Activated T-cell treated with anti-CD3 and anti-CD28 coated beads, Interleukin-2, amount 50 U/mL, for 72 hours (primary cell): ENCODE measurements around the gene FAM110D. TPM values are rescaled to one million over a fixed set of nuclear protein-coding genes. Genes with fewer than 3 reads are reported as not detected.

Experiments used
- ATAC-seq, 2 donors: fragments of 150-1000 bp; cut with Tn5 transposase; replicated peaks in 1 of 2; 2 replicates each; pipeline ENCODE4 v1.10.0; 2021; ENCODE audit warnings: moderate library complexity in 2 of 2, mild to moderate bottlenecking in 1 of 2
- DNase-seq, 2 donors: peaks; one replicate each; pipeline ENCODE4 v3.0.0; 2021 to 2022; ENCODE audit warnings: mixed read lengths in 1 of 2
- H3K27ac Mint-ChIP-seq: one replicate; pipeline ENCODE4 v1.8.0; 2022; ENCODE audit warnings: mild to moderate bottlenecking, moderate library complexity, mixed read lengths
- H3K27me3 Mint-ChIP-seq: one replicate; pipeline ENCODE4 v1.8.0; 2022; ENCODE audit warnings: low read depth, mixed read lengths
- H3K36me3 Mint-ChIP-seq, 2 donors: one replicate each; pipeline ENCODE4 v1.8.0; 2022; ENCODE audit warnings: mixed read lengths in 2 of 2, mild to moderate bottlenecking in 1 of 2; ENCODE audit not compliant: insufficient read depth in 2 of 2
- H3K4me1 Mint-ChIP-seq: one replicate; pipeline ENCODE4 v1.8.0; 2022; ENCODE audit warnings: low read depth, mixed read lengths
- H3K4me3 Mint-ChIP-seq, 2 donors: one replicate each; pipeline ENCODE4 v1.8.0; 2022; ENCODE audit warnings: mild to moderate bottlenecking in 2 of 2, mixed read lengths in 2 of 2, moderate library complexity in 2 of 2
- H3K9me3 Mint-ChIP-seq, 2 donors: one replicate each; pipeline ENCODE4 v1.8.0; 2022; ENCODE audit warnings: mixed read lengths in 2 of 2
- total RNA-seq, 2 donors: library from RNA; stranded (reverse); gene quantifications; one replicate each; pipeline ENCODE4 v1.2.3, GENCODE V29; 2022

FAM110D gene
- total RNA-seq, 2 donors from 2014 or later: not detected

DNA sequence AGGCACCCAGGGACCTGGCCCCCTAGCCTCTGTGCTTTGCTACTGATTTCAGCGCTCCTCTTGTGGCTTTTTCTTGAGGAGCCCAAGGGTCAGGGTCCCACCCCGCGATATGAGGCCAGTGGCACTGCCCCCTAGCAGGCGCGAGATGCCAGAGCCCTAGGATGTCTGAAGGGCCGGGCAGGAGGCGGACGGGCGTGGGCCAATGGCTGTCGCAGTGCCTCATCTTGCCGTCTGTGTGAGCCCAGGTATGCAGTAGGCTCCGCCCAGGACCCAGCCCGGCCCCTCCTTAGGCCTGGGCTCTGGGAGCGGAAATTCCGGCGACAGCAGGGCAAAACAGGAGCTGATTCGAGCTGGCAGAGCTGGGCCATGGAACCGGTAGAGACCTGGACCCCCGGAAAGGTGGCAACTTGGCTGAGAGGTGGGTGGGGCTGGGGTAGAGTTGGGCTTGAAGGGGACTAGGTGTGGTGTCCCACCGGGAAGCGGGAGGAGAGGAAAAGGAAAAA is 18.4 kb downstream of the FAM110D start, which contains the start of gene CNKSR1:
CNKSR1 (plus strand) TSS at position 310 of the 503 bp plus-strand sequence; CDS start at position 367, 57 bp downstream.
- H3K9me3 Mint-ChIP-seq: no peaks in the 10 kb centered on the region
- no peaks in the 10 kb centered on the region for H3K36me3 Mint-ChIP-seq
- peaks cover 15% of the 10 kb centered on the region for H3K4me1 Mint-ChIP-seq
- DNase-seq (peak in 1 of 2 donors; percentile 27), ATAC-seq (peak in 1 of 2 donors; percentile 55)
- peak within 1 kb of the TSS in 1 of 2 donors; percentile 75 for H3K4me3 Mint-ChIP-seq
- no peaks in the 10 kb centered on the region for H3K27me3 Mint-ChIP-seq
- H3K27ac Mint-ChIP-seq: no peak within 1 kb of the TSS

- peaks cover 8% of the 10 kb centered on the region for H3K4me1 Mint-ChIP-seq
- no peaks in the 10 kb centered on the region for H3K9me3 Mint-ChIP-seq
- no peaks in the 10 kb centered on the region for H3K36me3 Mint-ChIP-seq
- no peak overlapping the region for H3K4me3 Mint-ChIP-seq
- H3K27me3 Mint-ChIP-seq: no peaks in the 10 kb centered on the region
- DNase-seq (no peak), ATAC-seq (no peak)
- no peak overlapping the region for H3K27ac Mint-ChIP-seq
Observed at GRCh38 chr1:26180010-26180506, 21.2 kb downstream of the FAM110D start.

DNA sequence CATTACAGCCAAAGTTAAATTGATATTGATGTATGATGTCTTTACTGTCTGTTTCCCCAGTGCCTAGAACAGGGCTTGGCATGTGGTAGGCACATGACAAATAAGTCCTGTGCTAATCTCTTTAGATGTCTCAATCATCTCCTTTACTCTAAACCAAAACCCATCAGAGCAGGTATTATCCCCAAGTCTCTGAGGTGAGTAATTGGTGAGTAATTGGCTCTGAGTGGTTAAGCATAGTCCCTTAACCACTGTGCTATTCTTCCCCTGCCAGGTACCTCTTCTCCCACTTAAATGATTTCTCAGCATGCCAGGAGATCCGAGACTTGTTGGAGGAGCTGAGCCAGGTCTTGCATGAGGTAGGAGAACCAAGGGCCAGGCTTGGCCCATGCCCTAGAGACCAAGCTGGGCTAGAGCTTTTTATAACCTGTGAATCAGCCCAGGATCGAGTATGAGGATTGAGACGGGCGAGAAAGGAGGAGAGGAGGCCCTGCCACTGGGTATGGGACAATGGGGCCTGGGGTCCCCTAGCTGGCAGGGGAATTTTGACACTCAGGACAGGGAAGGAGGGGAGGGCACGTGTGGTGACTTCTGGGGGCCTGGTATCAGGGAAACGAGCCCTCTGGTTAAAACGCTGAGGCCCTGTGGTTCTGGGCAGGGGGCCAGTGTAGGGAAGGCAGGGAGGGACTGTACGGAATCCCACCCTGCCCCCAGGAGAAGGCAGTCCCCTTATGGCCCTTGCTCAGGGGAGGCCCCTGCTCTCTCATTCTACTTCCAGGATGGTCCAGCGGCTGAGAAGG is 22.9 kb downstream of the FAM110D start:
- Mint-ChIP-seq H3K36me3 (no peaks in the 10 kb centered on the region), H3K4me1 (peaks cover 8% of the 10 kb centered on the region), H3K27ac (no peak overlapping the region), H3K27me3 (no peaks in the 10 kb centered on the region), H3K9me3 (no peaks in the 10 kb centered on the region), H3K4me3 (no peak overlapping the region)
- ATAC-seq (peak; percentile 91 to 93), DNase-seq (no peak)

DNA sequence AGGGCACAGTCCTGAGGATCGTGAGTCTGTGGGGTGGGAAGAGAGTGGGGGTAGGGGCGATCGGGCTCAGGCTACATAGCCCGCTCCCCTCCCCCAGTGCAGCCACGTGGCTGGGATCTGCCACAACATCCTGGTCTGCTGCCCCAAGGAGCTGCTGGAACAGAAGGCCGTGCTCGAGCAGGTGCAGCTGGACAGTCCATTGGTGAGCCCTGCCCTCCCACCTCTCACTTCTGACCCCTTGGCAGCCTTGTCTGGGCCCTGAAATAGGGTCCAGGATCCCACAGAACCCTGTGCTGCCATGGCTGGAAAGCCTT is 23.5 kb downstream of the FAM110D start:
- no peak overlapping the region for H3K4me3 Mint-ChIP-seq
- no peaks in the 10 kb centered on the region for H3K36me3 Mint-ChIP-seq
- no peak overlapping the region for H3K27ac Mint-ChIP-seq
- DNase-seq: no peak
- ATAC-seq: no peak
- peaks cover 8% of the 10 kb centered on the region for H3K4me1 Mint-ChIP-seq
- H3K27me3 Mint-ChIP-seq: no peaks in the 10 kb centered on the region
- no peaks in the 10 kb centered on the region for H3K9me3 Mint-ChIP-seq

DNA sequence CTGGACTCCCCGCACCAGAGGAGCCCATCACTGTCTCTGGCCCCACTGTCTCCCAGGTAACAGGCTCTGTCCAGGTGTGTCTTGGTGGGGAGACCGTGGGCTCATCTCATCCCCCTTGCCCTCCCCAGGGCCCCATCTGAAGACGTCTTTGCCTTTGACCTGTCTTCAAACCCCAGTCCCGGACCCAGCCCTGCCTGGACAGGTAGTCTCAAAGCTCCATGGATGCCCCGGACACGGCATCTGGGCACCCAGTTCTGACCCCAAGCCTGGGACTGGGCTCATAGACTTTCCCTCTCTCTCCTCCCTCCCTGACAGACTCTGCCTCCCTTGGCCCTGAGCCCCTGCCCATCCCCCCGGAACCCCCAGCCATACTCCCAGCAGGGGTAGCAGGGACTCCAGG is 25.2 kb downstream of the FAM110D start:
- H3K9me3 Mint-ChIP-seq: no peaks in the 10 kb centered on the region

GRCh38 chr1:26184883-26185282 is 26.0 kb downstream of the FAM110D start:
- H3K9me3 Mint-ChIP-seq: no peaks in the 10 kb centered on the region
- H3K4me3 Mint-ChIP-seq: no peak overlapping the region
- H3K27me3 Mint-ChIP-seq: no peaks in the 10 kb centered on the region
- ATAC-seq (no peak), DNase-seq (no peak)
- H3K4me1 Mint-ChIP-seq: peaks cover 8% of the 10 kb centered on the region
- no peaks in the 10 kb centered on the region for H3K36me3 Mint-ChIP-seq
- no peak overlapping the region for H3K27ac Mint-ChIP-seq

More for the DNA sequence above, 25.2 kb downstream of the FAM110D start:
- Mint-ChIP-seq H3K27me3 (no peaks in the 10 kb centered on the region), H3K27ac (no peak overlapping the region), H3K4me1 (peaks cover 8% of the 10 kb centered on the region), H3K4me3 (no peak overlapping the region), H3K36me3 (no peaks in the 10 kb centered on the region)
- DNase-seq (no peak), ATAC-seq (no peak)

DNA sequence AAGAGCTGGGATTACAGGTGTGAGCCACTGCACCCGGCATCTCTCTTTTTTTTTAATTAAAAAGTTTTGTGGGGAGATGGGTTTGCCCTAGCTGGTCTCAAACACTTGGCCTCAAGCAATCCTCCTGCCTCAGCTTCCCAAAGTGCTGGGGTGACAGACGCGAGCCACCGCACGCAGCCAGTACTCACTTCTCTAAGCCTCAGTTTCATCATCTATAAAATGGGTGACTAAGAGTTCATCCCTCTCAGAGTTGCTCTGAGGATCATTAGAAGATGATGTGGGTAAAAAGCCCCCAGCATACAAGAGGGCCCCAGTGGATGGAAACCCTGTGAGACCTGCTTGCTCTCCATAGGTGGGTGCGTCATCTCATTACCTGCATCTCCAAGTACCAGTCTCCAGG is 29.0 kb downstream of the FAM110D start:
- Mint-ChIP-seq H3K27me3 (no peaks in the 10 kb centered on the region), H3K4me1 (peaks cover 15% of the 10 kb centered on the region), H3K27ac (no peak overlapping the region), H3K9me3 (no peaks in the 10 kb centered on the region), H3K36me3 (no peaks in the 10 kb centered on the region), H3K4me3 (no peak overlapping the region)
- DNase-seq (no peak), ATAC-seq (no peak)

- Mint-ChIP-seq H3K27ac (no peak overlapping the region), H3K4me3 (no peak overlapping the region), H3K27me3 (no peaks in the 10 kb centered on the region), H3K36me3 (no peaks in the 10 kb centered on the region), H3K9me3 (no peaks in the 10 kb centered on the region), H3K4me1 (peaks cover 19% of the 10 kb centered on the region)
- ATAC-seq (no peak), DNase-seq (no peak)
Observed at GRCh38 chr1:26188477-26188876, 29.6 kb downstream of the FAM110D start.

DNA sequence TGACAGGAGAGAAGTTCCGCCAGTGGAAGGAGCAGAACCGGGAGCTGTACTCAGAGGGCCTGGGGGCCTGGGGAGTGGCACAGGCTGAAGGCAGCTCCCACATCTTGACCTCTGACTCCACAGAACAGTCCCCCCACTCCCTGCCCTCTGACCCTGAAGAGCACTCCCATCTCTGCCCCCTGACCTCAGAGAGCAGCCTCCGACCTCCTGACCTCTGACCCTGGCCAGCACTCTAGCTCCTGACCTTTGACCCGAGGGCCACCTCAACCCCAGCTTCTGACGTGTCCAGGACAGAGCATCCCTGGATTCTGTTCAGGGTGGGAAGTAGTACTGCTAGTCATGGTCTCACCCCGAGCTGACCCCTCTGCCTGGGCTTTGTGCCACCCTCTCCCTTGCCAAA is 30.5 kb downstream of the FAM110D start:
- no peak for ATAC-seq
- Mint-ChIP-seq H3K4me3 (no peak overlapping the region), H3K36me3 (no peaks in the 10 kb centered on the region), H3K4me1 (peaks cover 24% of the 10 kb centered on the region), H3K27me3 (no peaks in the 10 kb centered on the region), H3K27ac (no peak overlapping the region), H3K9me3 (no peaks in the 10 kb centered on the region)
- no peak for DNase-seq

DNA sequence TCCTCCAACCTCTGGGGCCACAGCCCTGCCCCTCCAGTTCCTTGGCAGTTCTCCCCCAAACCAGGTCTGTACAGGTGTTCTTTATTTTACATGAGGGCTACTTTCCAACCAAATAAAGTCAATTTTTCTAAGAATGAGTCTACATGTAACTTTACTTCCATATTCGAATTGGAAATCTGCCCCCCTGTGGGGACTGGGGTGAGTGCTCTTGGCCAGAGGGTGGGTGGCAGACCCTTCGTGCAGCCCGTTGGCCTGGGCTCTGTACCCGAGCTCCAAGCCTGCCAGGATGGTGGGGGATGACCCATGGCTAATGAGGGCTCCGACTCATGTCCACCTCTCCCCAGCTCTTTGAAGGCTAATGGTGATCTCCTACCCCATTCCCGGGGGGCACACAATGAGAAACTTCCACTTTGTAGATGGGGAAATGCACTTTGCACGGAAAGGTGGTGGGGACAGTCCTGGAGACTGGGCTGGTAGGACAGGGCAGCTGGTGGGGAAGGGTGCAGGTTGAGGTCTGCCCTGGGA is 30.9 kb downstream of the FAM110D start:
- ATAC-seq (no peak), DNase-seq (no peak)
- Mint-ChIP-seq H3K9me3 (no peaks in the 10 kb centered on the region), H3K27me3 (no peaks in the 10 kb centered on the region), H3K4me1 (peaks cover 24% of the 10 kb centered on the region), H3K36me3 (no peaks in the 10 kb centered on the region), H3K4me3 (no peak overlapping the region), H3K27ac (no peak overlapping the region)

GRCh38 chr1:26190373-26190987 is 31.6 kb downstream of the FAM110D start, which contains the start of gene CATSPER4:
TSS of gene CATSPER4 (plus strand) at chr1:26190602. CDS start at chr1:26190628, 26 bp downstream.
- Mint-ChIP-seq H3K27me3 (no peaks in the 10 kb centered on the region), H3K4me1 (peaks cover 24% of the 10 kb centered on the region), H3K27ac (no peak within 1 kb of the TSS), H3K9me3 (no peaks in the 10 kb centered on the region), H3K4me3 (no peak within 1 kb of the TSS), H3K36me3 (no peaks in the 10 kb centered on the region)
- DNase-seq: no peak
- no peak for ATAC-seq

DNA sequence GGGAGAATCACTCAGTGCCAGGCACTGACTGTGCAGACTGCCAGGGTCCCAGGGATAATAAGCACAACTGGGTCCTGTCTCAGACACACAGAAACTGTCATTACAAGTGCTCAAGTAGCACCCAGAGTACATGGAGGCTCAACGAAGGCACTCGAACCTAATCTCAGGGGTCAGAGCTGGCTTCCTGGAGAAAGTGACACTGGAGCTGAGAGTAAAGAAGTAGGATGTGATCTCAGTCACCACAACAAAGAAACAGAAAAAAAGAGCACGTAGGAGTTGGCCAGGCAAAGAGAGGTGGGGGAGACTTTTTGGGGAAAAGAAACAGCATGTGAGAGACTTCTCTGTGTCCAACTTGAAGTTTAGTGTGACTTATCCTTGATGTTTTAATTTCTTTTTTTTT is 32.9 kb downstream of the FAM110D start:
- H3K27me3 Mint-ChIP-seq: no peaks in the 10 kb centered on the region
- no peaks in the 10 kb centered on the region for H3K36me3 Mint-ChIP-seq
- peak; percentile 53 to 58 for ATAC-seq
- DNase-seq: peak in 1 of 2 donors; percentile 11
- H3K4me3 Mint-ChIP-seq: peak overlapping the region in 1 of 2 donors; percentile 19
- no peaks in the 10 kb centered on the region for H3K9me3 Mint-ChIP-seq
- H3K4me1 Mint-ChIP-seq: peaks cover 24% of the 10 kb centered on the region
- no peak overlapping the region for H3K27ac Mint-ChIP-seq

GRCh38 chr1:26195805-26196204 is 36.9 kb downstream of the FAM110D start:
- no peaks in the 10 kb centered on the region for H3K27me3 Mint-ChIP-seq
- H3K4me1 Mint-ChIP-seq: peaks cover 30% of the 10 kb centered on the region
- H3K27ac Mint-ChIP-seq: peak overlapping the region; percentile 35
- H3K36me3 Mint-ChIP-seq: no peaks in the 10 kb centered on the region
- DNase-seq (no peak), ATAC-seq (no peak)
- no peaks in the 10 kb centered on the region for H3K9me3 Mint-ChIP-seq
- no peak overlapping the region for H3K4me3 Mint-ChIP-seq
